ENCODE measurements around the gene STPG1. TPM values are rescaled to one million over a fixed set of nuclear protein-coding genes. Genes with fewer than 3 reads are reported as not detected.

The STPG1 gene
- total RNA-seq, 1 experiment from 2014 or later: 14.9 TPM

DNA sequence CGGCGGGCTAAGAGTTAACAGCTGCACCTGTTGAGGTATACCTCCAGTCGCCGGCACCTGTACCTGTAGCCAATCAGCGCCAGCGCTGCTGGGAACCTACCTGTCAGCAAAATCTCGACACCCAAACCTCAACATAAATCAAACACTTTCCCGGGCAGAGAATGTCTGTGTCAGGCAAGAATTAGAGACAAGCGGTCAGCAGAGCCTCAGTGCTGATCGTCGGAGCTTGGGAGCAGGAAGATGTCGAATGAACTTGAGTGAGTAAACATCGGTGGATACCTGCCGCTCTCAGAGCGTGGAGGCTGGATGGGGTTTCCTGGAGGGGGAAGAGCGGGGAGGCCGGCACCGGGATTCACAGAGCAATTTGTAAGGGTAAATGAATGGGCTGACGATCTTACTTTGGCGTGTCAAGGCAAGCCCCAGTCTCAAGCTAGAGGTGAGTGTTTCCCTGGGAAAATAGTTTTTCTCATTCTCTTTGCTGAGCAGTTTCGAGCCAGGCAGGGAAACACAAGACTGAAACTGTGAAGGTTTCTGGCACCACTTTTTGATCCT lies 94.2 kb downstream of the STPG1 start, which contains the start of gene GRHL3:
TSS of gene GRHL3 (plus strand) at position 46 of the 552 bp plus-strand sequence. CDS start at position 241, 195 bp downstream.
- no peaks in the 10 kb centered on the region for H3F3A ChIP-seq (ENCODE audit: low read length, unreplicated experiment)
- ChIA-PET POLR2A (ENCODE audit: unreplicated experiment) (interaction anchor here (0.6 kb wide), 1 partner anchor 66 kb away, joined by 4 read pairs; no protein-coding TSS in a partner anchor), CTCF (interaction anchor here (0.5 to 2.8 kb wide), 3 partner anchors 65 to 117 kb away, joined by 3 to 10 read pairs (median 4); no protein-coding TSS in a partner anchor)
- BruUV-seq (replicated peaks): TSS peak; percentile 80
- H3K9me2 ChIP-seq (replicated peaks; ENCODE audit: low read length): no peaks in the 10 kb centered on the region
- H3K27me3 ChIP-seq (ENCODE audit: low read length): no peaks in the 10 kb centered on the region
- H4K20me1 ChIP-seq (ENCODE audit: low read length): no peaks in the 10 kb centered on the region
- peak within 1 kb of the TSS; percentile 61 for H3K4me3 ChIP-seq (ENCODE audit: low read length)
- H3K27ac ChIP-seq (ENCODE audit: low read length): peak within 1 kb of the TSS; percentile 55
- peaks cover 72% of the 10 kb centered on the region for H3K4me1 ChIP-seq (ENCODE audit: insufficient read depth, low read length)
- peak within 1 kb of the TSS; percentile 82 for H3K4me2 ChIP-seq (ENCODE audit: low read length)
- no peaks in the 10 kb centered on the region for H3K79me2 ChIP-seq (ENCODE audit: low read length)
- no peaks in the 10 kb centered on the region for H3K36me3 ChIP-seq (ENCODE audit: low read depth, low read length)
- ATAC-seq (peak; percentile 57), DNase-seq (peak; percentile 75)
- H3K9ac ChIP-seq (ENCODE audit: low read length): peak within 1 kb of the TSS; percentile 46
- TF ChIP-seq EZH2 (IDR thresholded peaks at IDR 0.05; ENCODE audit: low read length, unreplicated experiment) (no peak), CTCF (conservative IDR thresholded peaks at IDR 0.05; ENCODE audit: low read depth, low read length) (no peak), EZH2phosphoT487 (IDR thresholded peaks at IDR 0.05; ENCODE audit: borderline replicate concordance, low read length) (no peak)
- intact Hi-C loops (cut with micrococcal nuclease): no loop called here
- H3K9me3 ChIP-seq (ENCODE audit: low read length): no peaks in the 10 kb centered on the region
- H2AFZ ChIP-seq (ENCODE audit: low read length): peak within 1 kb of the TSS; percentile 48

DNA sequence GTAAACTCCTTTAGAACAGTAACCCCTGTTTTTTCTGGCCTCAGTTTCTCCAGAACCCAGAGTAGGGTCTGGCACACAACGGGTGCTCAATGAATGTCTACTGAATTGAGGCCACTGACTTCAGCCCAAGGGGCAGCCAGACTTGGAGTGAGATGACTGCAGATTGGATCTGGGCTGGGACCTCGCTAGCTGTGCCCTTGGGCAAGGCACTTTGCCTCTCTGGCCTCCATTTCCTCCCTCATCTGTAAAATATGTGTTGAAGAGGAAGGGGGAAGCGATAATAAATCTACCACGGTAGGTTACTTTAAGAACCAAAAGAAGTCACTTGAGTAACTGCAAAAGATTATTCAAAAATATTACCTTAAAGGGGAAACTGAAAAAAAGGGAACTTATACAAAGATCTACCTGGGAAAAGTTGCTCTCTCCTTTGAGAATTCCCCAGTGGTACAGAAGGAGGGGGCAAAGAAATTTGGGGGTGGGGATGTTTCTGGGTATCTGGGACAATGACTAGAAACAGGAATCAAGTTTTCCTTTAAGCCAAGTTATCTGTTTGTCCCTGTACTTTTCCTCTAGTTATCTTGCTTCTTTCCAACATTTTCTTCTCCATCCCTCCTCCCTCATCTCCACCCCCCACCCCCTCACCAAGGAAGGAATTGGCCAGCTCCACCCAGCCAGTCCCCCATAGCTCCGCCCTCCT lies 94.8 kb downstream of the STPG1 start:
- H3K9me3 ChIP-seq (ENCODE audit: low read length): no peaks in the 10 kb centered on the region
- no peak for DNase-seq
- no TSS peak for BruUV-seq (replicated peaks)

More for the DNA sequence above, 94.8 kb downstream of the STPG1 start:
- peak overlapping the region; percentile 82 for H3K4me2 ChIP-seq (ENCODE audit: low read length)
- ATAC-seq: no peak
- H3F3A ChIP-seq (ENCODE audit: low read length, unreplicated experiment): no peaks in the 10 kb centered on the region
- CTCF ChIA-PET: interaction anchor here (1.0 to 2.8 kb wide), 2 partner anchors 72 to 117 kb away, joined by 3 to 10 read pairs; no protein-coding TSS in a partner anchor
- TF ChIP-seq CTCF (conservative IDR thresholded peaks at IDR 0.05; ENCODE audit: low read depth, low read length): no peak
- no peak for TF ChIP-seq EZH2phosphoT487 (IDR thresholded peaks at IDR 0.05; ENCODE audit: borderline replicate concordance, low read length)
- no peak for TF ChIP-seq EZH2 (IDR thresholded peaks at IDR 0.05; ENCODE audit: low read length, unreplicated experiment)
- H4K20me1 ChIP-seq (ENCODE audit: low read length): no peaks in the 10 kb centered on the region
- H3K27me3 ChIP-seq (ENCODE audit: low read length): no peaks in the 10 kb centered on the region
- H3K4me1 ChIP-seq (ENCODE audit: insufficient read depth, low read length): peaks cover 68% of the 10 kb centered on the region
- no peaks in the 10 kb centered on the region for H3K36me3 ChIP-seq (ENCODE audit: low read depth, low read length)
- POLR2A ChIA-PET (ENCODE audit: unreplicated experiment): interaction anchor here (0.5 to 0.6 kb wide), 2 partner anchors 36 to 66 kb away, joined by 3 to 4 read pairs; no protein-coding TSS in a partner anchor
- H3K9me2 ChIP-seq (replicated peaks; ENCODE audit: low read length): no peaks in the 10 kb centered on the region
- H2AFZ ChIP-seq (ENCODE audit: low read length): peak overlapping the region; percentile 48
- H3K27ac ChIP-seq (ENCODE audit: low read length): 0 out of 2 replicates have a peak overlapping the region, but pooled peaks have one; percentile 55
- intact Hi-C loops (cut with micrococcal nuclease): no loop called here
- H3K9ac ChIP-seq (ENCODE audit: low read length): no peak overlapping the region
- no peaks in the 10 kb centered on the region for H3K79me2 ChIP-seq (ENCODE audit: low read length)
- peak overlapping the region; percentile 61 for H3K4me3 ChIP-seq (ENCODE audit: low read length)
